Endodermal cell (in vitro differentiated cells): ENCODE measurements around the gene DNAH8. TPM values are rescaled to one million over a fixed set of nuclear protein-coding genes. Genes with fewer than 3 reads are reported as not detected.

Experiments
- DNase-seq: peaks from one replicate; pipeline ENCODE4 v3.0.0-alpha.2; 2017
- H3K27ac ChIP-seq: 2 replicates; pipeline ENCODE4 v1.5.1; 2013; ENCODE audit warnings: mild to moderate bottlenecking, low read depth, low read length, moderate library complexity
- H3K27me3 ChIP-seq: 2 replicates; pipeline ENCODE4 v1.6.1; 2013; ENCODE audit warnings: mild to moderate bottlenecking, low read length, moderate library complexity; ENCODE audit not compliant: insufficient read depth, control insufficient read depth, poor library complexity, severe bottlenecking
- H3K36me3 ChIP-seq: 2 replicates; pipeline ENCODE4 v1.7.0; 2013; ENCODE audit warnings: mild to moderate bottlenecking, low read length, moderate library complexity; ENCODE audit not compliant: control insufficient read depth, insufficient read depth
- H3K4me1 ChIP-seq: one replicate; pipeline ENCODE4 v1.7.0; 2013; ENCODE audit warnings: low read length; ENCODE audit not compliant: control insufficient read depth, insufficient read depth
- H3K4me3 ChIP-seq: 2 replicates; pipeline ENCODE4 v1.5.1; 2013; ENCODE audit warnings: mild to moderate bottlenecking, low read length, moderate library complexity
- H3K9ac ChIP-seq: 2 replicates; pipeline ENCODE4 v1.6.1; 2013; ENCODE audit warnings: mild to moderate bottlenecking, low read length, moderate library complexity; ENCODE audit not compliant: poor library complexity, severe bottlenecking; ENCODE audit errors: extremely low read depth
- H3K9me3 ChIP-seq: 2 replicates; pipeline ENCODE4 v1.6.1; 2013; ENCODE audit warnings: mild to moderate bottlenecking, low read length, moderate library complexity; ENCODE audit not compliant: control insufficient read depth
- H3K27ac Mint-ChIP-seq: 2 replicates; pipeline ENCODE4 v1.8.0; 2020; ENCODE audit warnings: mixed read lengths
- H3K27me3 Mint-ChIP-seq: 2 replicates; pipeline ENCODE4 v1.8.0; 2021; ENCODE audit warnings: mild to moderate bottlenecking, mixed read lengths; ENCODE audit not compliant: insufficient read depth
- H3K36me3 Mint-ChIP-seq: 2 replicates; pipeline ENCODE4 v1.8.0; 2020; ENCODE audit warnings: low read depth, mixed read lengths
- H3K4me1 Mint-ChIP-seq: 2 replicates; pipeline ENCODE4 v1.8.0; 2020; ENCODE audit warnings: mixed read lengths
- H3K4me3 Mint-ChIP-seq: 2 replicates; pipeline ENCODE4 v1.8.0; 2020; ENCODE audit warnings: mild to moderate bottlenecking, moderate library complexity, mixed read lengths
- H3K9me3 Mint-ChIP-seq: 2 replicates; pipeline ENCODE4 v1.8.0; 2020; ENCODE audit warnings: mild to moderate bottlenecking, mixed read lengths
- CTCF ChIP-seq: fragments of 200-600 bp; sonication (generic); conservative IDR thresholded peaks from 2 replicates; pipeline ENCODE4 v1.5.0; 2021; ENCODE audit warnings: antibody characterized with exemption, mild to moderate bottlenecking
- WGBS, 2 experiments: methylation state at CpG; one replicate each; pipeline versions ENCODE4 v1.1.5 to v1.1.7; 2013; ENCODE audit warnings: missing lambda C conversion rate in 2 of 2, mixed read lengths in 1 of 2; ENCODE audit not compliant: insufficient coverage in 1 of 2, insufficient read length in 1 of 2; 5-methylcytosine and 5-hydroxymethylcytosine counted together
- total RNA-seq, 2 donors: library from RNA; stranded (reverse); fragmentation: NEBNext Ultra II Directional in 1 of 2; extraction: Animal tissue kit (Norgen Biotek cat#: 25700) in 1 of 2; gene quantifications; 2 replicates in 1 of 2; 3 replicates in 1 of 2; pipeline ENCODE4 v1.2.1, GENCODE V29; 2021

Gene DNAH8
- total RNA-seq, 2 donors from 2014 or later = not detected

- Histone ChIP-seq H3K9ac (no peak overlapping the region), H3K27ac (no peak overlapping the region), H3K27me3 (peaks cover 40% of the 10 kb centered on the region), H3K4me3 (no peak overlapping the region), H3K4me1 (peaks cover 12% of the 10 kb centered on the region), H3K9me3 (no peaks in the 10 kb centered on the region), H3K36me3 (no peaks in the 10 kb centered on the region)
- H3K4me1 Mint-ChIP-seq = peaks cover 22% of the 10 kb centered on the region
- WGBS, 2 experiments = 89 to 91% methylated on average over 2 to 6 of the region's 6 CpGs
- H3K9me3 Mint-ChIP-seq = no peaks in the 10 kb centered on the region
- H3K27me3 Mint-ChIP-seq = peaks cover 63% of the 10 kb centered on the region
- no peak for TF ChIP-seq CTCF
- no peak overlapping the region for H3K27ac Mint-ChIP-seq
- no peaks in the 10 kb centered on the region for H3K36me3 Mint-ChIP-seq
- DNase-seq = no peak
- no peak overlapping the region for H3K4me3 Mint-ChIP-seq
These were observed 346.1 kb downstream of the DNAH8 start for GRCh38 chr6:39061182-39061581.

- 86 to 87% methylated on average over 2 to 3 of the region's 3 CpGs for WGBS, 2 experiments
- no peak for DNase-seq
- Histone ChIP-seq H3K27me3 (peaks cover 44% of the 10 kb centered on the region), H3K27ac (no peak overlapping the region), H3K9me3 (no peaks in the 10 kb centered on the region), H3K9ac (no peak overlapping the region), H3K4me3 (no peak overlapping the region), H3K4me1 (peaks cover 12% of the 10 kb centered on the region), H3K36me3 (no peaks in the 10 kb centered on the region)
- TF ChIP-seq CTCF = no peak
- H3K4me1 Mint-ChIP-seq = peaks cover 22% of the 10 kb centered on the region
- H3K36me3 Mint-ChIP-seq = no peaks in the 10 kb centered on the region
- H3K27ac Mint-ChIP-seq = no peak overlapping the region
- no peak overlapping the region for H3K4me3 Mint-ChIP-seq
- H3K9me3 Mint-ChIP-seq = no peaks in the 10 kb centered on the region
- peaks cover 66% of the 10 kb centered on the region for H3K27me3 Mint-ChIP-seq
These were observed 346.5 kb downstream of the DNAH8 start for GRCh38 chr6:39061588-39061987.

GRCh38 chr6:39062014-39062740, 347.1 kb downstream of the DNAH8 start:
- Histone ChIP-seq H3K4me1 (peaks cover 12% of the 10 kb centered on the region), H3K9ac (no peak overlapping the region), H3K27me3 (peaks cover 46% of the 10 kb centered on the region), H3K36me3 (no peaks in the 10 kb centered on the region), H3K4me3 (no peak overlapping the region), H3K27ac (no peak overlapping the region), H3K9me3 (no peaks in the 10 kb centered on the region)
- H3K27ac Mint-ChIP-seq = no peak overlapping the region
- H3K9me3 Mint-ChIP-seq = peaks cover 3% of the 10 kb centered on the region
- no peak overlapping the region for H3K4me3 Mint-ChIP-seq
- no peaks in the 10 kb centered on the region for H3K36me3 Mint-ChIP-seq
- no peak for TF ChIP-seq CTCF
- H3K4me1 Mint-ChIP-seq = peaks cover 22% of the 10 kb centered on the region
- DNase-seq = no peak
- peaks cover 70% of the 10 kb centered on the region for H3K27me3 Mint-ChIP-seq
- 84 to 87% methylated on average over 6 to 10 of the region's 10 CpGs for WGBS, 2 experiments
